SU-DHL-6 (cell line): ENCODE data around the gene CD2.

Source experiments
- H2AFZ ChIP-seq: fragments of 200-600 bp; sonication (generic); 2 replicates; pipeline ENCODE4 v1.6.1; 2014; ENCODE audit warnings: low read depth, mild to moderate bottlenecking, moderate library complexity, mixed read lengths, antibody characterized with exemption, low read length; ENCODE audit not compliant: severe bottlenecking
- H3F3A ChIP-seq: fragments of 200-600 bp; shearing (Covaris generic); 2 replicates; pipeline ENCODE4 v1.6.0; 2016; ENCODE audit warnings: antibody characterized with exemption, mild to moderate bottlenecking; ENCODE audit not compliant: insufficient read depth
- H3K27ac ChIP-seq: fragments of 200-600 bp; sonication (generic); 2 replicates; pipeline ENCODE4 v1.5.1; 2016; ENCODE audit warnings: low read depth, mild to moderate bottlenecking, low read length, moderate library complexity, mixed read lengths
- H3K27me3 ChIP-seq: fragments of 200-600 bp; sonication (generic), shearing (Covaris generic); 2 replicates; pipeline ENCODE4 v1.6.0; 2014; ENCODE audit warnings: mild to moderate bottlenecking, low read length
- H3K36me3 ChIP-seq: fragments of 200-600 bp; sonication (generic); 2 replicates; pipeline ENCODE4 v1.6.1; 2014; ENCODE audit warnings: mild to moderate bottlenecking, low read length, mixed read lengths
- H3K4me2 ChIP-seq: fragments of 300-600, 200-600 bp; shearing (Covaris generic), sonication (generic); 2 replicates; pipeline ENCODE4 v1.6.0; 2014; ENCODE audit warnings: low read length, low read depth, mild to moderate bottlenecking; ENCODE audit not compliant: poor library complexity, severe bottlenecking
- H3K4me3 ChIP-seq: fragments of 200-600 bp; sonication (generic); 2 replicates; pipeline ENCODE4 v1.5.1; 2014; ENCODE audit warnings: antibody characterized with exemption, low read length, mild to moderate bottlenecking, mixed read lengths; ENCODE audit not compliant: insufficient read depth, poor library complexity, severe bottlenecking
- H3K79me2 ChIP-seq: fragments of 200-600 bp; sonication (generic); 2 replicates; pipeline ENCODE4 v1.6.1; 2014; ENCODE audit warnings: mild to moderate bottlenecking, low read length, moderate library complexity; ENCODE audit not compliant: insufficient read depth
- H3K9ac ChIP-seq: fragments of 200-600 bp; sonication (generic); 2 replicates; pipeline ENCODE4 v1.7.0; 2014; ENCODE audit warnings: mild to moderate bottlenecking, low read length
- H3K9me2 ChIP-seq: fragments of 200-600 bp; sonication (generic); replicated peaks from 2 replicates; pipeline ENCODE4 v1.6.1; 2014; ENCODE audit warnings: low read length; ENCODE audit not compliant: insufficient read depth
- H3K9me3 ChIP-seq: fragments of 200-600 bp; sonication (generic); 2 replicates; pipeline ENCODE4 v1.6.1; 2014; ENCODE audit warnings: low read length, mixed read lengths; ENCODE audit not compliant: insufficient read depth
- H4K20me1 ChIP-seq: fragments of 200-600 bp; sonication (generic); 2 replicates; pipeline ENCODE4 v1.6.1; 2014; ENCODE audit warnings: low read depth, mild to moderate bottlenecking, antibody characterized with exemption, low read length, moderate library complexity, mixed read lengths
- CTCF ChIP-seq: fragments of 200-600 bp; sonication (generic); IDR thresholded peaks from one replicate; pipeline ENCODE4 v1.5.1; 2017; ENCODE audit warnings: antibody characterized with exemption, mild to moderate bottlenecking, low read length, moderate library complexity; ENCODE audit not compliant: insufficient read depth, poor library complexity, severe bottlenecking
- EZH2phosphoT487 ChIP-seq: fragments of 200-600 bp; sonication (generic), shearing (Covaris generic); conservative IDR thresholded peaks from 2 replicates; pipeline ENCODE4 v1.6.1; 2018; ENCODE audit warnings: mild to moderate bottlenecking, antibody characterized with exemption, low read length, moderate library complexity, mixed read lengths

The CD2 gene

GRCh38 chr1:116754198-116754977, at the start of gene CD2:
TSS of gene CD2 (plus strand) at chr1:116754430. CDS start at chr1:116754493, 63 bp downstream.
- H3K4me2 ChIP-seq = no peak within 1 kb of the TSS
- no peaks in the 10 kb centered on the region for H3K36me3 ChIP-seq
- H3K27ac ChIP-seq = no peak within 1 kb of the TSS
- H3K4me3 ChIP-seq = no peak within 1 kb of the TSS
- H3F3A ChIP-seq = no peaks in the 10 kb centered on the region
- no peaks in the 10 kb centered on the region for H3K27me3 ChIP-seq
- H3K9me2 ChIP-seq = no peaks in the 10 kb centered on the region
- no peaks in the 10 kb centered on the region for H3K79me2 ChIP-seq
- no peak within 1 kb of the TSS for H2AFZ ChIP-seq
- TF ChIP-seq EZH2phosphoT487 (no peak), CTCF (no peak)
- no peak within 1 kb of the TSS for H3K9ac ChIP-seq
- H3K9me3 ChIP-seq = no peaks in the 10 kb centered on the region
- H4K20me1 ChIP-seq = no peaks in the 10 kb centered on the region

DNA sequence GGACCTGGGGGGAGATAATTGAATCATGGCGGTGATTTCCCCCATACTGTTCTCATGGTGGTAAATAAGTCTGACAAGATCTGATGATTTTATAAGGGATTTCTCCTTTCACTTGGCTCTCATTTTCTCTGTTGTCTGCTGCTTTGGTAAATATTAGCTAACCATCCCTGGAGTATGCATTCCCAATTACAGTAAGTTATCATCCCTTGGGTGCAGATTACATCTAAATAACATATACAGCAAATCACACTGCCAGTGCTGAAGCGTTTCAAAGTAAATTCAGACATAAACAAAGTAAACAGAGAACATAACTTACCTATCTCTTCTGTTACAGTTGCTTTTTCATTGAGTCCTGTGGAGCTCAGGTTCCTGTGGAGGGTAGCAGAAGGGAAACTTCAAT, 48.1 kb upstream of the CD2 start:
- no peaks in the 10 kb centered on the region for H3K9me3 ChIP-seq
- H3K4me3 ChIP-seq = no peak overlapping the region
- H3K27me3 ChIP-seq = no peaks in the 10 kb centered on the region
- TF ChIP-seq CTCF (no peak), EZH2phosphoT487 (no peak)
- no peaks in the 10 kb centered on the region for H3K79me2 ChIP-seq
- no peak overlapping the region for H3K4me2 ChIP-seq
- H2AFZ ChIP-seq = no peak overlapping the region
- H3K9me2 ChIP-seq = no peaks in the 10 kb centered on the region
- H4K20me1 ChIP-seq = no peaks in the 10 kb centered on the region
- no peak overlapping the region for H3K9ac ChIP-seq
- H3K36me3 ChIP-seq = no peaks in the 10 kb centered on the region
- H3K27ac ChIP-seq = no peak overlapping the region
- H3F3A ChIP-seq = no peaks in the 10 kb centered on the region

GRCh38 chr1:116706841-116707240, 47.4 kb upstream of the CD2 start:
- H3F3A ChIP-seq = no peaks in the 10 kb centered on the region
- H3K79me2 ChIP-seq = no peaks in the 10 kb centered on the region
- H3K9me2 ChIP-seq = no peaks in the 10 kb centered on the region
- no peak overlapping the region for H3K9ac ChIP-seq
- H3K4me2 ChIP-seq = no peak overlapping the region
- H4K20me1 ChIP-seq = no peaks in the 10 kb centered on the region
- no peak overlapping the region for H3K4me3 ChIP-seq
- no peaks in the 10 kb centered on the region for H3K27me3 ChIP-seq
- TF ChIP-seq EZH2phosphoT487 (no peak), CTCF (no peak)
- no peak overlapping the region for H3K27ac ChIP-seq
- no peak overlapping the region for H2AFZ ChIP-seq
- H3K9me3 ChIP-seq = no peaks in the 10 kb centered on the region
- no peaks in the 10 kb centered on the region for H3K36me3 ChIP-seq
